ENCODE results near the gene PRIM1. TPM values are rescaled to one million over a fixed set of nuclear protein-coding genes. Genes with fewer than 3 reads are reported as not detected.
"Not testable (repeated sequence)": the region's sequence is repeated elsewhere in the genome, so short reads cannot be mapped to it uniquely, and the experiment has no call there.

The PRIM1 gene
- total RNA-seq, 1 experiment from 2014 or later: 61.0 TPM

DNA sequence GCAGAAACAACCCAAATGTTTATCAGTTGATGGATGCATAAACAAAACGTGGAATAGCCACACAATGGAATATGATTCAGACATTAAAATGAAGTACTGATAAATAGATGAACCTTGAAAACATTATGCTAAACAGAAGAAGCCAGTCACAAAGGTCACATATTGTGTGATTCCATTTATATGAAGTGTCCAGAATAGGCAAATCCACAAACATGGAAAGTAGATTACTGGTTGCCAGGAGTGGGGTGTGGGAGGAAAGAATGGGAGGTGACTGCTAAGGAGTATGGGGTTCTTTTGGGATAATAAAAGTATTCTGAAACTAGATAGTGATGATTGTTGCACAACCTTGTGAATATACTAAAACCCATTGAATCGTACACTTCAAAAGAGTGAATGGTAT, 9.7 kb upstream of the PRIM1 start:
- DNase-seq (ENCODE audit: low read depth): no peak

- no peak for DNase-seq (ENCODE audit: low read depth)
These were observed 8.3 kb upstream of the PRIM1 start for GRCh38 chr12:56760460-56760859.

- DNase-seq (ENCODE audit: low read depth): no peak
These were observed 7.3 kb upstream of the PRIM1 start for GRCh38 chr12:56759263-56759908.

- DNase-seq (ENCODE audit: low read depth): no peak
These were observed 6.7 kb upstream of the PRIM1 start for GRCh38 chr12:56758728-56759262.

- DNase-seq (ENCODE audit: low read depth): not testable (repeated sequence)
These were observed 5.8 kb upstream of the PRIM1 start for GRCh38 chr12:56757971-56758370.

DNA sequence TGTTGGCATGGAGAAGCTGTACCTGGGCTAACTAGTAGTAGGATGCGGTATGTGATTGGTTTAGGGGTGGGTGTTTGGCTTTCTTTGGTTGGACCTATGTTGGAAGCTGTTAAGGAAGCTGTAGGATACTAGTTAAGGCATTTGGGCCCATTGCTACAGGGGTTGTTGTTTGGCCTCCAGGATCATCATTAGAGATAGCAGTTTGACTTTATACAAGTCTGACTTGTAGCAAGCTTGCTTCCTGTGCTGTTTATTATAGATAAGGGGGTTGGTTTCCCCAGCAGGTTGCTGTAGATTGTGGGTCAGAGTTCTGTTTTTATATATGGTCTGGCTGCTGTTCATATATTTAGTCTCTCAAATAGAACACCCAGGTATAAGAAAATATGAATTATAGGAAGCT, 1.4 kb upstream of the PRIM1 start:
- no peak for DNase-seq (ENCODE audit: low read depth)

GRCh38 chr12:56750596-56750995, 1.5 kb downstream of the PRIM1 start:
- not testable (repeated sequence) for DNase-seq (ENCODE audit: low read depth)

DNA sequence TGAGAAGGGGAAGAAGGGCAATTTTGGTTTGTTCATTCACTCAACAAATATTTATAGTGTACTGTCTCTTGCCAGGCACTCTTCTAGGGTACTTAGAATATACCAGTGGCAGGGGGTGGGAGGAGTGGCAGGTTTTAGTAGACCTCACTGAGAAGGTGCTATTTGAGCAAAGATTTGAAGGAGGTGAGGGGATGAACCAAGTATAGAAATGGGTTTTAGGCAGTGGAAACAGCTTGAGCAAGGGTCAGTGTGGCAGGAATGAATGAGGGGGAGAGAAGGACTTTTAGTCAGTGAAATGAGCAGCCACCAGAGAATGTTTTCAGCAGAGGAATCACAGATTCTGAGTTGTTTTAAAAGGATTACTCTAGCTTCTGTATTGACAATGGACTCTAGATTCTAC, 2.3 kb downstream of the PRIM1 start:
- DNase-seq (ENCODE audit: low read depth): no peak

GRCh38 chr12:56749359-56749758, 2.8 kb downstream of the PRIM1 start:
- no peak for DNase-seq (ENCODE audit: low read depth)

GRCh38 chr12:56728139-56728861, 23.8 kb downstream of the PRIM1 start:
- no peak for DNase-seq (ENCODE audit: low read depth)

DNA sequence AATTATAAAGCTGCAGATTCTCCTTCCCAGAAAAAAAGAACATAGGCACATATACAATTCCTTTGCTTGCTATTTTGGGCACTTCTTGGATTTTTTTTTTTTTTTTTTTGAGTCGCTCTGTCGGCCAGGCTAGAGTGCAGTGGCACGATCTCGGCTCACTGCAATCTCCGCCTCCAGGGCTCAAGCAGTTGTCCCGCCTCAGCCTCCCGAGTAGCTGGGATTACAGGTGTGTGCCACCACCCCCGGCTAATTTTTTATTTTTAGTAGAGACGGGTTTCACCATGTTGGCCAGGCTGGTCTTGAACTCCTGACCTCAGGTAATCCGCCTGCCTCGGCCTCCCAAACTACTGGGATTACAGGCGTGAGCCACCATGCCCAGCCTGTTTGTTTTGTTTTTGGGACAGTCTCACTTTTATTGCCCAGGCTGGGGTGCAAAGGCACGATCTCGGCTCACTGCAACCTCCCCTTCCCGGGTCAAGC, 25.9 kb downstream of the PRIM1 start:
- not testable (repeated sequence) for DNase-seq (ENCODE audit: low read depth)

- DNase-seq (ENCODE audit: low read depth): no peak
These were observed 26.4 kb downstream of the PRIM1 start for GRCh38 chr12:56725723-56726102.

GRCh38 chr12:56724972-56725722, 27.0 kb downstream of the PRIM1 start, which contains the start of gene NACA:
Gene NACA (minus strand): TSS chr12:56725299. CDS start chr12:56724521, 778 bp downstream.
- peak; percentile 98 for DNase-seq (ENCODE audit: low read depth)

GRCh38 chr12:56724701-56724971, 27.5 kb downstream of the PRIM1 start:
- DNase-seq (ENCODE audit: low read depth): no peak

DNA sequence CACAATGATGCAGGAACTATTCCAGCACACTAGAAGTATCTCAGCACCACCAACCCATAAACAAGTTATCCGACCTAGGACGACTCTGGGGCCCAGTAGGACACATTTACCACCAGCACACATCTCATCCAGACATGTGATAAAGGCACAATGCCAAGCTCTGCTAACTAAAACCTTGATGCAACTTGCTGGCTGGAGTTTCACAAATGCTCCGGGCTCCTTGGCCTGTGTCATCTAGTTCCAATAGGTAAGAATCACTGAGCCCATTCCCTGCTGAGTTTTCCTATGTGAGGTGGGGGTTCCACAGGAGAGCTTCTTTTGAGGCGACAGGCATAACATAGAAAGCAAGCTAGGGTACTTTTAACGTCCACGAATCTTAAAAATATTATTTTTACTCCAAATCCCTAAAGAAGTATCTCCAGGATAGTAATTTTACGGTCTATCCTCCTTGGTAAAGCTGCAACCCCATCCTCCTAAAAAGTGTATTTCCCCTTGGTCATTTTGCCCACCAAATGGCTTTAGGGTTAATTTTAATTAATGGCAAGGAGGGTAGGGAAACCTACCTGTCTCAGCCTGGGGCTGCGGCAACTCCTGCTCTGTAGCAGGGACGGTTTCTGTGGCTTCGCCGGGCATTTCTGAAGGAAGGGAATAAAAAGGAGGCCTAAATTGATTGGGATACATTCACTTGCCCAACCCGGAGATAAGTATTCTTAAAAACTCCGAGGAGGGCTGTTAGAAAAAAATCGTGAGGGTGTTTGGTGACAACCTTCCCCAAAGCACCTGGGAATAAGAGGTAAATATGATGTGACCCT, 28.0 kb downstream of the PRIM1 start:
- DNase-seq (ENCODE audit: low read depth): peak; percentile 55

- DNase-seq (ENCODE audit: low read depth): no peak
These were observed 28.8 kb downstream of the PRIM1 start for GRCh38 chr12:56723352-56723751.

GRCh38 chr12:56722832-56723231, 29.3 kb downstream of the PRIM1 start:
- no peak for DNase-seq (ENCODE audit: low read depth)

GRCh38 chr12:56721721-56722120, 30.4 kb downstream of the PRIM1 start:
- DNase-seq (ENCODE audit: low read depth): no peak

GRCh38 chr12:56721216-56721615, 30.9 kb downstream of the PRIM1 start:
- DNase-seq (ENCODE audit: low read depth): no peak

DNA sequence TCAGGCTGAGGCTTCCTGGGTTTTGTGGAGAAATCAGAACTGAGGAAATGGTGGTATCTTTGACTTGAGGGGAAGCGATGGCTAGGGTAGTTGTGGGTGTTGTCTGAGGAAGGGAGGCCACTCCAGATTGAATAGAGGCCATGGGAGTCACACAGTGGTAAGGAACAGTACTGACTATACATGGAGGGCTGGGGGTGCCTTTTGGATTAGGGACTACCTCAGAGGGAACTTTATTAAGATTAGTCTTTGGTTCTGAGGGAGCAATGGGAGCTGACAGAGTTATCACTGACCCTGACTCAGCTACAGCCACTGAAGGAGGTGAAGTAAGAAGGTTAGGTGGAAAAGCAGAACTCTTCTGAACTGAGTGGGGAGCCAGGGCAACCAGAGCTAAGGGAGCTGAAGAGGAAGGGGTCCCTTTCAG, 31.4 kb downstream of the PRIM1 start:
- DNase-seq (ENCODE audit: low read depth): no peak

GRCh38 chr12:56719056-56719455, 33.1 kb downstream of the PRIM1 start:
- no peak for DNase-seq (ENCODE audit: low read depth)
